IMR-90 (cell line): ENCODE measurements around the gene APC. TPM values are rescaled to one million over a fixed set of nuclear protein-coding genes. Genes with fewer than 3 reads are reported as not detected.

Source experiments
- ATAC-seq: fragments of 200-7000 bp; cut with Tn5 transposase; 2 replicates; pipeline ENCODE4 v1.9.1; 2020; ENCODE audit warnings: low read depth, mild to moderate bottlenecking, moderate library complexity
- BruUV-seq: library from RNA; stranded (reverse); fragments of 400-500 nt; replicated peaks from 2 replicates; lab custom pipeline; 2021; lab: Mats Ljungman, UMichigan
- CTCF ChIA-PET: fragments of 300-600 bp; formaldehyde crosslinking; extraction: SDS; loops from one replicate; lab custom pipeline; 2021; ENCODE audit warnings: antibody characterized with exemption; lab: Yijun Ruan, JAX
- POLR2A ChIA-PET: fragments of 300-600 bp; sonication (Branson Sonifier 250); formaldehyde crosslinking; loops from one replicate; lab custom pipeline; 2022; ENCODE audit warnings: antibody characterized with exemption; ENCODE audit not compliant: unreplicated experiment; lab: Charles Lee
- DNase-seq: peaks from one replicate; pipeline ENCODE4 v3.0.0; 2013
- H2AFZ ChIP-seq: replicated peaks from 2 replicates; pipeline ENCODE3; 2013; ENCODE audit warnings: low read length, mild to moderate bottlenecking; ENCODE audit not compliant: poor library complexity
- H2AK5ac ChIP-seq: 2 replicates; pipeline ENCODE4 v1.6.1; 2013; ENCODE audit warnings: low read depth, low read length, inconsistent platforms
- H2AK9ac ChIP-seq: replicated peaks from 2 replicates; pipeline ENCODE3; 2013; ENCODE audit warnings: mild to moderate bottlenecking, low read depth, low read length, moderate library complexity; ENCODE audit not compliant: poor library complexity
- H2BK120ac ChIP-seq: 2 replicates; pipeline ENCODE4 v1.6.1; 2013; ENCODE audit warnings: low read depth, low read length, inconsistent platforms
- H2BK15ac ChIP-seq: 3 replicates; pipeline ENCODE4 v1.6.1; 2013; ENCODE audit warnings: low read depth, low read length, inconsistent platforms
- H2BK20ac ChIP-seq: 2 replicates; pipeline ENCODE4 v1.6.1; 2013; ENCODE audit warnings: low read depth, mild to moderate bottlenecking, inconsistent platforms, low read length, moderate library complexity
- H2BK5ac ChIP-seq: 2 replicates; pipeline ENCODE4 v1.6.1; 2013; ENCODE audit warnings: mild to moderate bottlenecking, low read depth, low read length, inconsistent platforms; ENCODE audit not compliant: poor library complexity, severe bottlenecking
- H3K14ac ChIP-seq: replicated peaks from 2 replicates; pipeline ENCODE4 v1.6.1; 2013; ENCODE audit warnings: low read depth, low read length, inconsistent platforms
- H3K18ac ChIP-seq: 2 replicates; pipeline ENCODE4 v1.6.1; 2013; ENCODE audit warnings: low read depth, low read length, control low read depth
- H3K23ac ChIP-seq: 2 replicates; pipeline ENCODE4 v1.6.1; 2013; ENCODE audit warnings: low read depth, low read length, inconsistent platforms
- H3K27ac ChIP-seq: 2 replicates; pipeline ENCODE4 v1.5.1; 2013; ENCODE audit warnings: mild to moderate bottlenecking, control low read depth, low read length; ENCODE audit not compliant: insufficient read depth
- H3K27me3 ChIP-seq: 2 replicates; pipeline ENCODE4 v1.6.1; 2013; ENCODE audit warnings: low read length; ENCODE audit not compliant: control insufficient read depth, insufficient read depth
- H3K36me3 ChIP-seq: 2 replicates; pipeline ENCODE4 v1.6.1; 2013; ENCODE audit warnings: low read length, mixed read lengths; ENCODE audit not compliant: control insufficient read depth, insufficient read depth
- H3K4ac ChIP-seq: 2 replicates; pipeline ENCODE4 v1.6.1; 2013; ENCODE audit warnings: low read depth, low read length, inconsistent platforms
- H3K4me1 ChIP-seq: 2 replicates; pipeline ENCODE4 v1.6.1; 2013; ENCODE audit warnings: low read length, mixed read lengths; ENCODE audit not compliant: control insufficient read depth, insufficient read depth
- H3K4me2 ChIP-seq: 2 replicates; pipeline ENCODE4 v1.6.1; 2013; ENCODE audit warnings: low read depth, mild to moderate bottlenecking, control low read depth, low read length, moderate library complexity
- H3K4me3 ChIP-seq: 2 replicates; pipeline ENCODE4 v1.5.1; 2013; ENCODE audit warnings: low read depth, mild to moderate bottlenecking, control low read depth, low read length, moderate library complexity; ENCODE audit not compliant: insufficient read depth
- H3K56ac ChIP-seq: 2 replicates; pipeline ENCODE4 v1.6.1; 2013; ENCODE audit warnings: low read length, inconsistent platforms; ENCODE audit not compliant: insufficient read depth; ENCODE audit errors: extremely low read depth
- H3K79me1 ChIP-seq, 2 experiments: 2 replicates each; pipeline ENCODE4 v1.6.1; 2013; ENCODE audit warnings: low read length in 2 of 2, inconsistent platforms in 1 of 2, low read depth in 1 of 2
- H3K9ac ChIP-seq: 2 replicates; pipeline ENCODE4 v1.6.1; 2013; ENCODE audit warnings: low read depth, low read length, control low read depth
- H3K9me1 ChIP-seq: 2 replicates; pipeline ENCODE4 v1.6.1; 2013; ENCODE audit warnings: low read length, inconsistent platforms; ENCODE audit not compliant: insufficient read depth
- H3K9me3 ChIP-seq: 2 replicates; pipeline ENCODE4 v1.6.1; 2013; ENCODE audit warnings: low read length; ENCODE audit not compliant: control insufficient read depth, insufficient read depth
- H4K20me1 ChIP-seq: 2 replicates; pipeline ENCODE4 v1.6.1; 2013; ENCODE audit warnings: low read length, inconsistent platforms; ENCODE audit not compliant: insufficient read depth
- H4K5ac ChIP-seq: 2 replicates; pipeline ENCODE4 v1.6.1; 2013; ENCODE audit warnings: mild to moderate bottlenecking, low read depth, low read length, control low read depth
- H4K8ac ChIP-seq, 2 experiments: 2 replicates each; pipeline ENCODE4 v1.6.1; 2013; ENCODE audit warnings: low read depth in 2 of 2, low read length in 2 of 2, control low read depth in 1 of 2, inconsistent platforms in 1 of 2
- H4K91ac ChIP-seq: 2 replicates; pipeline ENCODE4 v1.6.1; 2013; ENCODE audit warnings: low read depth, low read length, inconsistent platforms; ENCODE audit not compliant: insufficient read depth
- MAFK ChIP-seq: IDR thresholded peaks from 2 replicates; pipeline ENCODE4 v1.6.1; 2012; ENCODE audit warnings: low read depth, low read length, improper control_type of control experiment
- MAZ ChIP-seq: IDR thresholded peaks from 2 replicates; pipeline ENCODE4 v1.6.1; 2012; ENCODE audit warnings: low read depth, mild to moderate bottlenecking, low read length, improper control_type of control experiment, moderate library complexity, borderline replicate concordance
- RAD21 ChIP-seq: IDR thresholded peaks from 2 replicates; pipeline ENCODE4 v1.6.1; 2012; ENCODE audit warnings: low read length, improper control_type of control experiment
- RFX5 ChIP-seq: IDR thresholded peaks from 2 replicates; pipeline ENCODE4 v1.8.0; 2012; ENCODE audit warnings: low read depth, mild to moderate bottlenecking, low read length, moderate library complexity
- SMC3 ChIP-seq: fragments of 150-350 bp; IDR thresholded peaks from 2 replicates; pipeline ENCODE4 v1.6.1; 2016; ENCODE audit warnings: low read depth, mild to moderate bottlenecking, antibody characterized with exemption, low read length, moderate library complexity
- WGBS, 2 experiments: methylation state at CpG; one replicate each; pipeline versions ENCODE4 v1.1.5 to v1.1.7; 2013; ENCODE audit warnings: missing lambda C conversion rate in 2 of 2; ENCODE audit not compliant: insufficient read length in 1 of 2; ENCODE audit errors: extremely low coverage in 2 of 2; 5-methylcytosine and 5-hydroxymethylcytosine counted together
- dilution Hi-C: fragments of 300-500 bp; cut with HindIII; formaldehyde crosslinking; loops from one replicate; pipeline ENCODE4 v1.14.3; 2018; ENCODE audit warnings: low sequenced_read_pairs; ENCODE audit not compliant: unreplicated experiment
- in situ Hi-C: fragments of 300-500 bp; cut with MboI; formaldehyde crosslinking; loops from 3 replicates; pipeline ENCODE4 v1.14.3; 2019; ENCODE audit warnings: low sequenced_read_pairs, inconsistent platforms, mixed read lengths
- intact Hi-C: fragments of 100-400 bp; cut with micrococcal nuclease; formaldehyde crosslinking; loops from 2 replicates; pipeline ENCODE4 v1.10.0; 2022
- polyA plus RNA-seq, 3 experiments: library from polyadenylated mRNA; depleted of rRNA; stranded (reverse); fragments of >200 nt; gene quantifications; 2 replicates each; pipeline ENCODE4 v1.2.3, GENCODE V29; 2012; ENCODE audit warnings: low replicate concordance in 1 of 3
- total RNA-seq: library from RNA; depleted of rRNA; stranded (reverse); fragments of >200 nt; gene quantifications from 2 replicates; pipeline ENCODE4 v1.2.3, GENCODE V29; 2012
- TF ChIP-seq, protein P1 (sequence below): conservative IDR thresholded peaks from 2 replicates; pipeline ENCODE4 v1.5.1; 2012; ENCODE audit warnings: mild to moderate bottlenecking, low read depth, low read length, improper control_type of control experiment

The APC gene
- total and polyA plus RNA-seq, 2 of the 4 experiments (the other 2 are of a cell fraction) = 7.3 to 58.4 TPM

GRCh38 chr5:112757468-112758208 lies 20.0 kb downstream of the APC start:
- Histone ChIP-seq H2AK9ac (no peak overlapping the region), H2BK5ac (no peak overlapping the region), H3K23ac (no peak overlapping the region), H3K79me1 (peaks cover 3 to 7% of the 10 kb centered on the region in 2 experiments; a peak in 3 of 4 replicates), H4K91ac (no peak overlapping the region), H3K18ac (no peak overlapping the region), H2AK5ac (no peak overlapping the region), H3K14ac (no peak overlapping the region), H4K20me1 (no peaks in the 10 kb centered on the region), H3K56ac (no peak overlapping the region), H2BK20ac (no peak overlapping the region), H4K8ac (no peak overlapping the region), H3K4me1 (no peaks in the 10 kb centered on the region), H2BK15ac (no peak overlapping the region), H3K4ac (no peak overlapping the region), H3K9me1 (no peaks in the 10 kb centered on the region), H2AFZ (no peak overlapping the region), H3K27ac (no peak overlapping the region), H3K4me3 (no peak overlapping the region), H2BK120ac (no peak overlapping the region), H3K9ac (no peak overlapping the region), H3K9me3 (no peaks in the 10 kb centered on the region), H3K27me3 (no peaks in the 10 kb centered on the region), H3K36me3 (peaks cover 4% of the 10 kb centered on the region; the same call in 1 of the 2 replicates), H4K5ac (no peak overlapping the region), H3K4me2 (no peak overlapping the region)
- ATAC-seq = peak; percentile 89
- dilution Hi-C loops (no loop called here), intact Hi-C loops (loop anchor here (1.0 to 5.0 kb wide), 3 partner anchors 66 to 545 kb away; no protein-coding TSS in a partner anchor), in situ Hi-C loops (loop anchor here (5.0 kb wide), 1 partner anchor 205 kb away; no protein-coding TSS in a partner anchor)
- WGBS, 2 experiments = 67% methylated on average over 1 of the region's 3 CpGs; no CpG with 5 or more reads in 1 of the 2 experiments
- ChIA-PET POLR2A (interaction anchor here (0.5 kb wide), 1 partner anchor 26 kb away, joined by 5 read pairs; no protein-coding TSS in a partner anchor), CTCF (interaction anchor here (0.6 to 1.7 kb wide), 13 partner anchors 9 to 328 kb away, joined by 3 to 7 read pairs (median 4); no protein-coding TSS in a partner anchor)
- no TSS peak for BruUV-seq
- peak; percentile 68 for DNase-seq
- TF ChIP-seq MAFK (no peak), MAZ (no peak), RFX5 (no peak), RAD21 (peak; percentile 75), SMC3 (peak; percentile 76)
- TF ChIP-seq, protein P1, sequence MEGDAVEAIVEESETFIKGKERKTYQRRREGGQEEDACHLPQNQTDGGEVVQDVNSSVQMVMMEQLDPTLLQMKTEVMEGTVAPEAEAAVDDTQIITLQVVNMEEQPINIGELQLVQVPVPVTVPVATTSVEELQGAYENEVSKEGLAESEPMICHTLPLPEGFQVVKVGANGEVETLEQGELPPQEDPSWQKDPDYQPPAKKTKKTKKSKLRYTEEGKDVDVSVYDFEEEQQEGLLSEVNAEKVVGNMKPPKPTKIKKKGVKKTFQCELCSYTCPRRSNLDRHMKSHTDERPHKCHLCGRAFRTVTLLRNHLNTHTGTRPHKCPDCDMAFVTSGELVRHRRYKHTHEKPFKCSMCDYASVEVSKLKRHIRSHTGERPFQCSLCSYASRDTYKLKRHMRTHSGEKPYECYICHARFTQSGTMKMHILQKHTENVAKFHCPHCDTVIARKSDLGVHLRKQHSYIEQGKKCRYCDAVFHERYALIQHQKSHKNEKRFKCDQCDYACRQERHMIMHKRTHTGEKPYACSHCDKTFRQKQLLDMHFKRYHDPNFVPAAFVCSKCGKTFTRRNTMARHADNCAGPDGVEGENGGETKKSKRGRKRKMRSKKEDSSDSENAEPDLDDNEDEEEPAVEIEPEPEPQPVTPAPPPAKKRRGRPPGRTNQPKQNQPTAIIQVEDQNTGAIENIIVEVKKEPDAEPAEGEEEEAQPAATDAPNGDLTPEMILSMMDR = peak; percentile 82
